ENCODE results near the gene GSX1.

The GSX1 gene

GRCh38 chr13:27835799-27836198 lies 43.5 kb downstream of the GSX1 start:
- DNase-seq, result no peak

- no peak for DNase-seq
These were observed 47.7 kb downstream of the GSX1 start for GRCh38 chr13:27839809-27840467.

- no peak for DNase-seq
These were observed 50.3 kb downstream of the GSX1 start for GRCh38 chr13:27842571-27842970.

Data from inflammatory macrophage treated with lipopolysaccharide for 1 hour (primary cell).